GM12878 (cell line): ENCODE results near the gene SLC12A3. TPM values are rescaled to one million over a fixed set of nuclear protein-coding genes. Genes with fewer than 3 reads are reported as not detected.

ENCODE experiments used
- ATAC-seq: fragments of 200-7000 bp; cut with Tn5 transposase; 3 replicates; pipeline ENCODE4 v1.9.1; 2020; ENCODE audit warnings: mild to moderate bottlenecking, moderate library complexity
- BruUV-seq: library from RNA; stranded (reverse); fragments of 400-500 nt; replicated peaks from 2 replicates; lab custom pipeline; 2021; lab: Mats Ljungman, UMichigan
- CTCF ChIA-PET: fragments of 300-600 bp; sonication (Branson Sonifier 250); formaldehyde crosslinking; extraction: SDS; loops from one replicate; lab custom pipeline; 2021; ENCODE audit warnings: inconsistent platforms; lab: Yijun Ruan, JAX
- POLR2A ChIA-PET: fragments of 350-600 bp; formaldehyde crosslinking; extraction: SDS; loops from one replicate; lab custom pipeline; 2021; ENCODE audit warnings: inconsistent platforms; lab: Charles Lee
- RAD21 ChIA-PET: fragments of 300-600 bp; sonication (Branson Sonifier 250); formaldehyde crosslinking; loops from one replicate; lab custom pipeline; 2023; ENCODE audit warnings: antibody characterized with exemption; ENCODE audit not compliant: unreplicated experiment; lab: Charles Lee
- SMC1A ChIA-PET: fragments of 300-600 bp; sonication (Branson Sonifier 250); formaldehyde crosslinking; loops from one replicate; lab custom pipeline; 2023; ENCODE audit not compliant: unreplicated experiment, uncharacterized antibody; lab: Charles Lee
- DNase-seq: peaks from one replicate; pipeline ENCODE4 v3.0.0-alpha.2; 2011; ENCODE audit warnings: low read depth, low spot score
- FAIRE-seq: peaks from 3 replicates; lab custom pipeline; 2011; peaks lifted over from hg19 to GRCh38; lab: Jason Lieb, UNC
- H2AFZ ChIP-seq: 2 replicates; pipeline ENCODE4 v1.6.0; 2011; ENCODE audit warnings: low read depth, low read length, control low read depth; ENCODE audit not compliant: control insufficient read depth
- H3K27ac ChIP-seq: 2 replicates; pipeline ENCODE4 v1.5.1; 2011; ENCODE audit warnings: control low read depth; ENCODE audit not compliant: control insufficient read depth, insufficient read depth
- H3K27me3 ChIP-seq, 2 experiments: replicated peaks in 1 of 2; 2 replicates each; pipeline versions ENCODE4 v1.6.0 to v1.6.1; 2011; ENCODE audit warnings: low read length in 1 of 2; ENCODE audit not compliant: control insufficient read depth in 2 of 2, insufficient read depth in 2 of 2
- H3K36me3 ChIP-seq, 2 experiments: 2 replicates each; pipeline ENCODE4 v1.5.1; 2011; ENCODE audit warnings: low read length in 1 of 2; ENCODE audit not compliant: control insufficient read depth in 2 of 2, insufficient read depth in 2 of 2
- H3K4me1 ChIP-seq: 2 replicates; pipeline ENCODE4 v1.6.1; 2011; ENCODE audit warnings: mild to moderate bottlenecking, low read length, moderate library complexity, mixed read lengths; ENCODE audit not compliant: control insufficient read depth, insufficient read depth
- H3K4me2 ChIP-seq: 2 replicates; pipeline ENCODE4 v1.6.0; 2011; ENCODE audit warnings: control low read depth; ENCODE audit not compliant: control insufficient read depth, insufficient read depth
- H3K4me3 ChIP-seq: fragments of 200-600 bp; sonication (generic); 2 replicates; pipeline ENCODE4 v1.5.1; 2016
- H3K79me2 ChIP-seq: 2 replicates; pipeline ENCODE4 v1.6.0; 2011; ENCODE audit warnings: low read length; ENCODE audit not compliant: control insufficient read depth, insufficient read depth
- H3K9ac ChIP-seq: 2 replicates; pipeline ENCODE4 v1.8.0; 2011; ENCODE audit warnings: low read length, control low read depth, mixed read lengths; ENCODE audit not compliant: control insufficient read depth, insufficient read depth
- H3K9me3 ChIP-seq: replicated peaks from 3 replicates; pipeline ENCODE4 v1.5.1; 2011; ENCODE audit warnings: mild to moderate bottlenecking, low read length; ENCODE audit not compliant: control insufficient read depth, insufficient read depth
- H4K20me1 ChIP-seq: 2 replicates; pipeline ENCODE4 v1.6.0; 2011; ENCODE audit not compliant: control insufficient read depth, insufficient read depth
- BCL11A ChIP-seq: IDR thresholded peaks from 2 replicates; pipeline ENCODE4 v1.6.1; 2011; ENCODE audit warnings: low read depth, low read length
- CHD4 ChIP-seq: fragments of 200-600 bp; sonication (generic); IDR thresholded peaks from 2 replicates; pipeline ENCODE4 v1.6.1; 2016; ENCODE audit warnings: mild to moderate bottlenecking
- ETV6 ChIP-seq, 2 experiments: fragments of 450-650 bp in 1 of 2; IDR thresholded peaks in 1 of 2; conservative IDR thresholded peaks in 1 of 2; 2 replicates each; pipeline ENCODE4 v1.6.1; 2014; ENCODE audit warnings: antibody characterized with exemption in 1 of 2, borderline replicate concordance in 1 of 2, low read depth in 1 of 2, mild to moderate bottlenecking in 1 of 2, moderate library complexity in 1 of 2
- MYC ChIP-seq: IDR thresholded peaks from 2 replicates; pipeline ENCODE4 v1.6.1; 2011; ENCODE audit warnings: mild to moderate bottlenecking, low read length, moderate library complexity, inconsistent platforms; ENCODE audit not compliant: insufficient read depth, insufficient replicate concordance, insufficient read length, severe bottlenecking
- PRDM15 ChIP-seq: fragments of 450-650 bp; formaldehyde crosslinking; IDR thresholded peaks from 2 replicates; pipeline ENCODE4 v1.4.0; 2020; ENCODE audit warnings: mild to moderate bottlenecking, moderate library complexity
- RBBP5 ChIP-seq: fragments of 200-600 bp; sonication (generic); conservative IDR thresholded peaks from 2 replicates; pipeline ENCODE4 v1.6.1; 2016
- SRF ChIP-seq, 2 experiments: IDR thresholded peaks; 2 replicates each; pipeline ENCODE4 v1.6.1; 2011; ENCODE audit warnings: low read depth in 2 of 2, low read length in 2 of 2, mild to moderate bottlenecking in 1 of 2, moderate library complexity in 1 of 2
- ZZZ3 ChIP-seq: IDR thresholded peaks from 2 replicates; pipeline ENCODE4 v1.6.1; 2011; ENCODE audit warnings: low read depth; ENCODE audit not compliant: control insufficient read depth, insufficient read length
- WGBS: methylation state at CpG from one replicate; pipeline ENCODE4 v1.1.6; 2016; ENCODE audit warnings: low lambda C conversion rate; ENCODE audit not compliant: insufficient replicate concordance, insufficient coverage; ENCODE audit errors: missing lambda C conversion rate; 5-methylcytosine and 5-hydroxymethylcytosine counted together
- in situ Hi-C: fragments of 300-500 bp; cut with MboI; formaldehyde crosslinking; loops from 9 replicates; pipeline ENCODE4 v1.14.3; 2018; ENCODE audit warnings: mixed read lengths
- intact Hi-C: fragments of 100-400 bp; cut with micrococcal nuclease; formaldehyde crosslinking; loops from one replicate; pipeline ENCODE4 v1.14.2; 2022; ENCODE audit not compliant: unreplicated experiment
- polyA plus RNA-seq, 11 experiments: library from polyadenylated mRNA; depleted of rRNA in 4 of 11; unstranded in 6 of 11; stranded (reverse) in 5 of 11; fragments of >200 nt; fragmentation: Nextera tagmentation in 4 of 11; fragmentation: Illumina TruSeq in 1 of 11; extraction: Ambion mirVana in 4 of 11; extraction: Trizol in 1 of 11; gene quantifications; 1 replicate in 1 of 11; 2 replicates in 10 of 11; pipeline versions ENCODE4 v1.2.1 to v1.2.3, GENCODE V29; 2011 to 2016; ENCODE audit warnings: inconsistent platforms in 2 of 11, missing spikeins in 2 of 11, low read depth in 1 of 11
- total RNA-seq, 4 experiments: library from RNA; depleted of rRNA in 3 of 4; stranded (reverse); fragments of >200 nt in 3 of 4; fragmentation: Illumina TruSeq in 1 of 4; extraction: Trizol in 1 of 4; gene quantifications; 2 replicates each; pipeline versions ENCODE4 v1.2.1 to v1.2.3, GENCODE V29; 2013 to 2021
- TF ChIP-seq, protein P1 (sequence below): fragments of 450-650 bp; IDR thresholded peaks from 2 replicates; pipeline ENCODE4 v1.6.1; 2018; ENCODE audit warnings: mild to moderate bottlenecking, low read depth, moderate library complexity; ENCODE audit not compliant: partially characterized antibody
- TF ChIP-seq, protein P2 (sequence below): fragments of 450-650 bp; IDR thresholded peaks from 2 replicates; pipeline ENCODE4 v1.6.1; 2017; ENCODE audit warnings: antibody characterized with exemption, mild to moderate bottlenecking, moderate library complexity

SLC12A3 gene
- total and polyA plus RNA-seq, 10 of the 15 experiments (the other 5 are each of a cell fraction or from before 2014, with no cell fraction given) = 0.05 to 6.3 (median 3.1) TPM

DNA sequence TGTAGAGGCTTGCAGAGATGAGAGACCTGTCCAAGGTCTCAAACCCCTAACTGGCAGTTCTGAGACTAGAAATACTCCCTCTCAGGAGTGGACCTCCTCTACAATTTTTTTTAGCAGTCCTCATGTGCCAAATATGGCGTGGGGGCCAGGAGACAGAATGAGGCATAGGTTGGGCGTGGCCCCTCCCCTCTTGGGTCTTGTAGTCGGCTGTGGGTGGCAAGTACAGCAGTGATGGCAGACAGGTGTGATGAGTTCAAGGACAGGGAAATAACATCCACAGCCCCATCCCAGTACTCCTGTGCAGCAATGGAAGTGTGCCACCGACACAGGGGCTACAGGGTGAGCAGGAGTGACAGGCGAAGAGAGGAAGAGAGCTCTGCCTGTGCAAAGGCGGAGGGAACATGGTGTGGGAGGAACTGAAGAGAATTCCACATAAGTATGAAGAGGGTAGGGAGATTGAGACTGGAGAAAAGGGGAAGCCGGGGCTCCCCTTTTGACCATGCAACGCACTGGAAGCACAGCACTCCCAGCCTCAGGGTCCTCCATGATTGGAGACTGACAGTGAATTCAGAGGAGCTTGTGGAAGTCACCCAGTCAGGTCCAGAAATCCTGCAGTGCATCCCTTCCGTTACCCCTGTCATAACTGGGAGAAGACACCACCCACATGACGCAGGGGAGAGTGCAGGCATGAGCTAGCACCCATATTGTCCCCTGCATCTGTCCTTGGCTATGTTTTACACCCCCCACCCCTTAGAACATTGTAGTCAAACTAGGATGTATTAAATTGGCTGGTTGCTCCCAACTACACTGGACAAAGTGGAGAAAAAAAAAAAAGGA lies 82.0 kb downstream of the SLC12A3 start (continued):
- TF ChIP-seq PRDM15 (CRISPR knock-in tag) = no peak
- TF ChIP-seq CHD4 = no peak

- Histone ChIP-seq H3K27me3 (no peaks in the 10 kb centered on the region), H3K9me3 (no peaks in the 10 kb centered on the region), H3K4me3 (no peak overlapping the region), H3K4me2 (no peak overlapping the region), H3K79me2 (no peaks in the 10 kb centered on the region), H3K4me1 (peaks cover 42% of the 10 kb centered on the region), H3K36me3 (peaks cover 3 to 23% of the 10 kb centered on the region in 2 experiments), H2AFZ (no peak overlapping the region), H4K20me1 (no peaks in the 10 kb centered on the region), H3K9ac (no peak overlapping the region), H3K27ac (no peak overlapping the region)
- intact Hi-C loops = no loop called here
- WGBS = 89% methylated on average over 2 of the region's 2 CpGs
- ATAC-seq (no peak), FAIRE-seq (no peak), DNase-seq (no peak)
- CTCF ChIA-PET = interaction anchor here (0.6 to 1.4 kb wide), 10 partner anchors 9 to 170 kb away, joined by 3 to 8 read pairs (median 3); no protein-coding TSS in a partner anchor
- TF ChIP-seq RBBP5 (no peak), ETV6 (conservative IDR thresholded peaks at IDR 0.05 in 1 of 2, IDR thresholded peaks at IDR 0.05 in 1 of 2; ENCODE audit: borderline replicate concordance in 1 of 2, low read depth in 1 of 2) (no peak), BCL11A (no peak), SRF (IDR thresholded peaks at IDR 0.05; ENCODE audit: low read depth in 2 of 2, low read length in 2 of 2) (no peak), MYC (no peak), ZZZ3 (no peak)
- TF ChIP-seq, protein P1, sequence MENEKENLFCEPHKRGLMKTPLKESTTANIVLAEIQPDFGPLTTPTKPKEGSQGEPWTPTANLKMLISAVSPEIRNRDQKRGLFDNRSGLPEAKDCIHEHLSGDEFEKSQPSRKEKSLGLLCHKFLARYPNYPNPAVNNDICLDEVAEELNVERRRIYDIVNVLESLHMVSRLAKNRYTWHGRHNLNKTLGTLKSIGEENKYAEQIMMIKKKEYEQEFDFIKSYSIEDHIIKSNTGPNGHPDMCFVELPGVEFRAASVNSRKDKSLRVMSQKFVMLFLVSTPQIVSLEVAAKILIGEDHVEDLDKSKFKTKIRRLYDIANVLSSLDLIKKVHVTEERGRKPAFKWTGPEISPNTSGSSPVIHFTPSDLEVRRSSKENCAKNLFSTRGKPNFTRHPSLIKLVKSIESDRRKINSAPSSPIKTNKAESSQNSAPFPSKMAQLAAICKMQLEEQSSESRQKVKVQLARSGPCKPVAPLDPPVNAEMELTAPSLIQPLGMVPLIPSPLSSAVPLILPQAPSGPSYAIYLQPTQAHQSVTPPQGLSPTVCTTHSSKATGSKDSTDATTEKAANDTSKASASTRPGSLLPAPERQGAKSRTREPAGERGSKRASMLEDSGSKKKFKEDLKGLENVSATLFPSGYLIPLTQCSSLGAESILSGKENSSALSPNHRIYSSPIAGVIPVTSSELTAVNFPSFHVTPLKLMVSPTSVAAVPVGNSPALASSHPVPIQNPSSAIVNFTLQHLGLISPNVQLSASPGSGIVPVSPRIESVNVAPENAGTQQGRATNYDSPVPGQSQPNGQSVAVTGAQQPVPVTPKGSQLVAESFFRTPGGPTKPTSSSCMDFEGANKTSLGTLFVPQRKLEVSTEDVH = no peak
- TF ChIP-seq, protein P2, sequence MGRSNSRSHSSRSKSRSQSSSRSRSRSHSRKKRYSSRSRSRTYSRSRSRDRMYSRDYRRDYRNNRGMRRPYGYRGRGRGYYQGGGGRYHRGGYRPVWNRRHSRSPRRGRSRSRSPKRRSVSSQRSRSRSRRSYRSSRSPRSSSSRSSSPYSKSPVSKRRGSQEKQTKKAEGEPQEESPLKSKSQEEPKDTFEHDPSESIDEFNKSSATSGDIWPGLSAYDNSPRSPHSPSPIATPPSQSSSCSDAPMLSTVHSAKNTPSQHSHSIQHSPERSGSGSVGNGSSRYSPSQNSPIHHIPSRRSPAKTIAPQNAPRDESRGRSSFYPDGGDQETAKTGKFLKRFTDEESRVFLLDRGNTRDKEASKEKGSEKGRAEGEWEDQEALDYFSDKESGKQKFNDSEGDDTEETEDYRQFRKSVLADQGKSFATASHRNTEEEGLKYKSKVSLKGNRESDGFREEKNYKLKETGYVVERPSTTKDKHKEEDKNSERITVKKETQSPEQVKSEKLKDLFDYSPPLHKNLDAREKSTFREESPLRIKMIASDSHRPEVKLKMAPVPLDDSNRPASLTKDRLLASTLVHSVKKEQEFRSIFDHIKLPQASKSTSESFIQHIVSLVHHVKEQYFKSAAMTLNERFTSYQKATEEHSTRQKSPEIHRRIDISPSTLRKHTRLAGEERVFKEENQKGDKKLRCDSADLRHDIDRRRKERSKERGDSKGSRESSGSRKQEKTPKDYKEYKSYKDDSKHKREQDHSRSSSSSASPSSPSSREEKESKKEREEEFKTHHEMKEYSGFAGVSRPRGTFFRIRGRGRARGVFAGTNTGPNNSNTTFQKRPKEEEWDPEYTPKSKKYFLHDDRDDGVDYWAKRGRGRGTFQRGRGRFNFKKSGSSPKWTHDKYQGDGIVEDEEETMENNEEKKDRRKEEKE = no peak
- RAD21 ChIA-PET = interaction anchor here (1.2 to 2.2 kb wide), 4 partner anchors 11 to 78 kb away, joined by 3 to 9 read pairs (median 6); no protein-coding TSS in a partner anchor
- BruUV-seq = no TSS peak
- POLR2A ChIA-PET = interaction anchor here (0.5 to 1.8 kb wide), 6 partner anchors 10 to 219 kb away, joined by 3 to 11 read pairs (median 4); no protein-coding TSS in a partner anchor
- in situ Hi-C loops = no loop called here
- SMC1A ChIA-PET = interaction anchor here (0.7 to 3.0 kb wide), 10 partner anchors 11 to 88 kb away, joined by 3 to 17 read pairs (median 4); no protein-coding TSS in a partner anchor
These were observed 82.6 kb downstream of the SLC12A3 start for GRCh38 chr16:56947604-56947995.
